ENCODE measurements around the gene ERO1A.
A peak's percentile ranks its signal among the peaks of the same experiment; 100 is the strongest.
"Not testable (repeated sequence)": the region's sequence is repeated elsewhere in the genome, so short reads cannot be mapped to it uniquely, and the experiment has no call there.

ERO1A gene, protein sequence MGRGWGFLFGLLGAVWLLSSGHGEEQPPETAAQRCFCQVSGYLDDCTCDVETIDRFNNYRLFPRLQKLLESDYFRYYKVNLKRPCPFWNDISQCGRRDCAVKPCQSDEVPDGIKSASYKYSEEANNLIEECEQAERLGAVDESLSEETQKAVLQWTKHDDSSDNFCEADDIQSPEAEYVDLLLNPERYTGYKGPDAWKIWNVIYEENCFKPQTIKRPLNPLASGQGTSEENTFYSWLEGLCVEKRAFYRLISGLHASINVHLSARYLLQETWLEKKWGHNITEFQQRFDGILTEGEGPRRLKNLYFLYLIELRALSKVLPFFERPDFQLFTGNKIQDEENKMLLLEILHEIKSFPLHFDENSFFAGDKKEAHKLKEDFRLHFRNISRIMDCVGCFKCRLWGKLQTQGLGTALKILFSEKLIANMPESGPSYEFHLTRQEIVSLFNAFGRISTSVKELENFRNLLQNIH

DNA sequence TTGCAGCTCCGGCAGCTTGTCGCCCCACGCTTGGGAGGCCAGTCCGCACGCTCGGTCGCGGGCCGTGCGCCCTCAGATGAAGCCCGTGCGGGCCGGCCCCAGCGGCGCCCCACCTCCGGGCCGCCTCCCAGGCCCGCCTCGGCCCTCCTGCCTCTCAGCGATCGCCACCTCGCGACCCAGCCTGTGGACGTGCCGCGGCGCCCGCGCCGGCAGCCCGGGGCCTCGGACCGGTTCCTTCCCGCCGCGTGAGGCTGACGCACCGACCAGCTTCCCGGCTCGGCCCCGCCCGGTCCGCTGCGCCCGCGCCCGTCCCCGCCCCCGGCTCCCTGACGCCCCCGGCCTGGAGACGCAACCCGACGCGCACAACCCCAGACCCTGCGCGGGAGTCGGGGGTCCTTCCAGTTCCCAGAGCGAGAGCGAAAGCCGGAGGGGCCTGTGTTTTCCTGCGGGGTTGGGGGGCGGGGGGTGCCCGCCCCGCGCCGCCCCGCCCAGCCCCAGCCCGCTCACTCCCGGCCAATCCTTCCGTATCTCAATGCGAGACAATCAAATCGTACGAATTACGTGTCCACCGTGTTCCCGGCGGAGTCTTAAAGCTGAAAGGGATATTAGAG, at the start of gene ERO1A:
Gene ERO1A (minus strand): TSS at position 78 of the 611 bp plus-strand sequence. CDS start 77 bp downstream, at position 1.
- peak; percentile 26 for DNase-seq

DNA sequence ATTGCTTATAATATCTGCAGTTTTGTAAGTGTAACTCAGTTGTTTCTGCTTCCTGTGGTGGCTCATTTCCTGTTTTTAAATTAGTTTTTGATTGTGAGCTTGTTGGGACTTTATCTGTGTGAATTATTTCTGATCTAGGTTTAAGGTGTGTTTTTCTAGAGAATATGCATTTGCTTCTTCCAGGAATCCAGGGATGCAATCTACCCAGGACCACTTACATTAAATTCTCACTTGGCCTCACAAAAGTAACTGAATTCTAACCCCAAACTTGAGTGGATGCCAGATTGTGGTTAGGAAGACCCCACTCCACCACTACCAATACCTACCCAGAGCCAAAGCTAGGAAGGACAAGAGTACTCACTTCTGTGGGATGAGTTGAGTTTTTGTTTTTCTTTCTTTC, 46.5 kb upstream of the ERO1A start:
- no peak for DNase-seq

DNA sequence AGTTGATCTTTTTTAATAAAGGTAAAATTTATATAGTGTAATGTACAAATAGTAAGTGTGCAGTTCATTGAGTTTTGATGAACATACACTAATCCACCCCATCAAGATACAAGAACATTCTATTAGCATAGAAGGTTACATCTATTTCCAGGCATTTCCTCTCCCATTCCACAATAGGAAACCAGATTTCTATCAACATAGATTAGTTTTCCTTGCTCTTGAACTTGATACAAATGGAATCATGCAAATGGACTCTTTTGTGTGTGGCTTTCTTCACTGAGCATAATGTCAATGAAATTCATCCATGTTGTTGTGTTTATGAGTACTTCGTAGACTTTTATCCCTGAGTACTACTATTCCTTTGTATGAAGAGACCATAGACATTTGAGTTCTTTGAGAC, 45.4 kb upstream of the ERO1A start:
- DNase-seq, result no peak

DNA sequence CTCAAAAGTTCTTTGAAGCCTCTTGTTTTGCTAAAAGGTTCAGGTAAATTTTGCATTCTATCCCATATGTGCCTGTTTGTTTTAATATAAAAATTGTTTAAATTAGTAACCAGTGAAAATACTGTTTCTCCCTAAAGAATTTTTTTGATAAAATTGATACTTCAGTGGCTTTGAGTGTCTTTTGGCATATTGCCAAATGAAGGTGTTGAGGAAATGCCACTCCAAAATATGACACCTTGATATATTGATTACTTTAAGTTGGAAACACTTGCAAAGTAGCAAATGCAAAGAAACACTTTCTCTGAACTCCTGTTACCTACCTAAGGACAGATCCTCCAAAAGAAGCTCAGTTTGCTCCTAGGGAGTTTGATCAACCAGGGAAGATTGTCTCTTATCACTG, 43.1 kb upstream of the ERO1A start:
- no peak for DNase-seq

DNA sequence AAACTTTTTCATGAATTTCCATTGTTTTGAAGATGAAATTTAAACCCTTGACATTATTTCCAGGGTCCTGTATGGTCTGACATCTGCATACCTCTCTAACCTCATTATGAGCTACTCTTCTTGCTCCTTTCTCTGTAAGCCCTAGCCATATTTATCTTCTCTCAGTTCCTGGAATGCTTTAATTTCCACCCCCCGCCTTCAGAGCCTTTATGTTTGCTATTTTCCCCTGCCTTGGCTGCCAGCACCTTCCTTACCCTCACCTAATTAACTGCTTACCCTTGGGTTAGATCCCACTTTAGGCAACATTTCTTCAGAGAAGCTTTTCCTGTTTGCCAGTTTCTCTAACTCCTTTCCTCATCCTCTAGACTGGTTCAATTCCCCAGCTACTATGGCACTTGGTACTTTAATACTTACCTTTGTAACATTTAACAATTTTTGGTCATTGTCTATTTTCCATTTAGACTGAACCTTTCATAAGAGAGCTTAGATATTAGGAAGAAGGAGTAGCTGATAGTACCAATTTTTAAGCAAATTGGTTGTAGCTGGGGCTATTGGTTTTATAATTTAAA, 40.6 kb upstream of the ERO1A start:
- DNase-seq, result no peak

DNA sequence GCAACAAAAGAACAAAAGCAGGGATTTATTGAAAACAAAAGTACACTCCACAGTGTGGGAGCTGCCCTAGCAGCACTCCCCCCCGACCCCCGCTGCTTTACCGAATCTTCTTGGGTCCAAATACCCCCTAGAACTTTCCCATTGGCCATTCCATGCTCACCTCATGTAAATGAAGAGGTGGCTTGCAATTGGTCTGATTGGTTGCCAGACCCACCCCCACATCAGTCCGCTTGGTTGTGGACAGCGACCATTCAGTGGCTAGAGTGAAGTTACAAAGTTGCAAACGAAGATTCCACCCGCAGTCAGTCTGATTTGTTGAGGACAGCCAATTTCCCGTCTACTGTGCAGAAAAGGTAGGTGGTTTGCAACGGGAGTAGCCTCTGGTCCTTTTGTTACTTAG, 38.5 kb upstream of the ERO1A start:
- no peak for DNase-seq

DNA sequence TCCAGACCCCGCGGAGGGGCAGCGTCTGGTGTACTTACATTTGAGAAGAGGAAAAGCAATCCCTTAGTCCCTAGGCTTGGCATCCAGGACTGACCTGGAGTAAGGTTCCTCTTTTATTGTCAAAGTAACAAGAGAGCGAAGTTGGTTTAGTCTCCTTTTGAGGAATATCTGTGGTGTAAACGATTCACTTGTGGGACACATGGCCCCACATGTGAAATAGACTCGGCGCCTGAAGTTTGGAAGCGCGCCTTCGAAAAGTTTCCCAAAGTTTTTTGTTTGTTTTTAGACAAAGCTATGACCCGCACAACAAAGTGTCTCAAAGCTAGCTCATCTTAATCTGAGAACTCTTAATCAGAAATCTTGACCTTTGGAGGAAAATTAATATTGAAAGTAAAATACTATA, 35.4 kb upstream of the ERO1A start:
- no peak for DNase-seq

DNA sequence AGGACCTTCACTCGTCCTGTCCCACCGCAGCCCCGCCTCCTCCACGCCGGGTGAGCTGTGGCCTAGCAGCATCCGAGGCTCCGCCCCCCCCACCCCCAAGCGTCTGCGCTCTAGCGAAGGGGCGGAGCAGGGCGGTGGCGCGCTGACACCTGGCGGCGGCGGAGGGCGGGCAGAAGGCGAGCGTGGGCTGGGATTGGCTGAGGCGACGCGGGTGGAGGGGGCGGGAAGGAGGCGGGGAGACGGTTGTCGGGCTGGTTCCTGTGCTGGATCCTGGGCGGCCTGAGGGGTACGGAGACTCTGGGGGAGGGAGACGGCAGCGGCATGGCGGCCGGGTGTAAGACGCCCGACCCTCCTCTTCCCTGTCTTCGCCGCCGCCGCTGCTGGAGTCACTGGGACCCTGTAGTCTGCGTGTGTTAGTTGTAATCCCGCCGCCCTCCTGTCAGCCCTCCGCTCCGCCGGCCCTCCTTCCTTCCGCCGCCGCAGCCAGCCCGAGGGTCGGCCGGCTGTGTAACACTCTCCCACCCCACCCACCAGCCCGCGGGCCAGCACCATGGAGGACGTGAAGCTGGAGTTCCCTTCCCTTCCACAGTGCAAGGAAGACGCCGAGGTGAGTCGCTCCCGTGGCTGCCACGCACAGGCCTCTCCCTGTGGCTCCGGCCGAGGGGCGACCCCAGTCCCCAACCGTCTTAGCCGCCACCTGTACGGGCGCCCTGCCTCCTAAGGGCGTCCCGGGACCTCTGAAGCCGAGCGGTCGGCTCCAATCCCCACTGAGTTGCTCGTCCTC, 34.8 kb upstream of the ERO1A start, which contains the start of gene STYX:
Gene STYX (plus strand): TSS at position 242 of the 784 bp plus-strand sequence. CDS start 309 bp downstream, at position 551.
- DNase-seq, result peak; percentile 67

DNA sequence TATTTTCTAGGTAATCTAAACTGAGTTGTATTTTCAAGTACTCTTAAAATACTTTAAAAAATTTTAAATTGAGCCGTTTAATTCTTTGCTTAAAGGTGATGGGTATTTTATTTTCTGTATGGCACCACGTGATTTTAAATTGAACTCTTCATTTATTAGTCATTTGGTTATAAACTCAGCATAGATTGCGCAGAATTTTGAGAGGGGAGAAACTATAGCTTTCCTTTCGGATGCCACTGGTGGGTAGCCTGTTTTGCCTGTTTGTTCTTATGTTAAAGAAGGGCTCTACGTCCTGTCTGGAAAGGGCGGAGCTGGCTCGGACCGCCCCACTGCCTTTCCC, 34.2 kb upstream of the ERO1A start:
- no peak for DNase-seq

DNA sequence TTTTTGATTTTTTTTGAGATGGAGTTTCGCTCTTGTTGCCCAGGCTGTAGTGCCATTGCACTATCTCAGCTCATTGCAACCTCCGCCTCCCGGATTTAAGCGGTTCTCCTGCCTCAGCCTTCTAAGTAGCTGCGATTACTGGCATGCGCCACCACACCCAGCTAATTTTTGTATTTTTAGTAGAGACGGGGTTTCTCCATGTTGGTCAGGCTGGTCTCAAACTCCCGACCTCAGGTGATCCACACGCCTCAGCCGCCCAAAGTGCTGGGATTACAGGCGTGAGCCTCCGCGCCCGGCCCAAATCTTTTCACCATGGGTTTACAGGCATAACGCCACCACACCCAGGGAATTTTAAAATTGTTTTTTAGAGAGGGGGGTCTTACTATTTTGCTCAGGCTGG, 33.7 kb upstream of the ERO1A start:
- not testable (repeated sequence) for DNase-seq

DNA sequence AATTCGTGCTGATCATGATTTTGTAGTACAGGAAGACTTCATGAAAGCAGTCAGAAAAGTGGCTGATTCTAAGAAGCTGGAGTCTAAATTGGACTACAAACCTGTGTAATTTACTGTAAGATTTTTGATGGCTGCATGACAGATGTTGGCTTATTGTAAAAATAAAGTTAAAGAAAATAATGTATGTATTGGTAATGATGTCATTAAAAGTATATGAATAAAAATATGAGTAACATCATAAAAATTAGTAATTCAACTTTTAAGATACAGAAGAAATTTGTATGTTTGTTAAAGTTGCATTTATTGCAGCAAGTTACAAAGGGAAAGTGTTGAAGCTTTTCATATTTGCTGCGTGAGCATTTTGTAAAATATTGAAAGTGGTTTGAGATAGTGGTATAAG, 32.2 kb upstream of the ERO1A start:
- DNase-seq, result not testable (repeated sequence)

DNA sequence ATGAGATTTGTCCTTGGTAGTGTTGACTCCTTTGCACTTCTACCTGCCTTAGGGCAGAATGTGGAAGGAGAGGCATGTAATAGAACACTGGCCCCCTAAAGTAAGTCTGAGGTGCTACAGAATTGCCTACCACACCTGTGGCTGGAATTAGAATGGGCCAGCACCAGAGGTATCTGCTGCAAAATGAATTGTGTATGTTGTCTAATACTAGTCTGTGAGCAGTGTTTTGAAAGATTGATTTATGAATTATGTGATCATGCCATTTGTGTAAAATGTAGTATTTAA, 28.9 kb upstream of the ERO1A start:
- DNase-seq, result no peak

DNA sequence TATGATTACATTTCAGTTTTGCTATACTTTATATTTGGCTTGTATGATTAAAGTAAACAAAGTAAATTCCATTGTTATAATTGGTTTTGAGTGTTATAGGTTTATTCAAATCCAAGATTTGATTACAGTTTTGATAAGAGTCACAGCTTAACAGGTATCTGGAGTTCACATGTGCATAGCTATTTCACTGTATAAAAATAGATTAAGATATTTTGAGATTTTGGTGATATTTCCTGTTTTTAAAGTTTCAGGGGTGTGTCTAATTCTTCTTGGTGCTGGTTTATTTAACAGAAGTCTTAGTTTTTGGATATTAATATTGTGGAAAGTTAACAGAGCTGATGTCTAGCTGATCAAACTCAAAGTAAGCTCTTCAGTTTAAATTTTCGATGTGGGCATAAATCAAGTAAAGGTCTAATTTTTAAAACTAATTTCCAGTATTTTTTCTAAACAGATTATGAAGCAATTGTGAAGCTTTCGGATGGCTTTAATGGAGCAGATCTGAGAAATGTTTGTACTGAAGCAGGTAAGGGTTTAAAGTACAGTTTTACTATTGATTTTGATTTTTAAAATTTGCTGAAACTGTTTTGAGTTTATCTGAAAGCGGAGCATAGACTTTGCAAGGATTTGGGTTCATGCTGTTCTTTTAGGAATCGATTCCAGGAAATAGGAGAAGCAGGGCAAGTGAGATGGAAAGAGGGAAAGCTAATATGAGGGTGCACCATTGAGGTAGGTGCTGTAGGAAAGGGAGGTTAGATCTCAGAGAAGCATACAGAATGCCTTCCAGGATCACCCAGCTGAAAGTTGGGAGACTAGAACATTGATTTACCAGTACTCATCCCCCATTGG, 28.4 kb upstream of the ERO1A start:
- no peak for DNase-seq

DNA sequence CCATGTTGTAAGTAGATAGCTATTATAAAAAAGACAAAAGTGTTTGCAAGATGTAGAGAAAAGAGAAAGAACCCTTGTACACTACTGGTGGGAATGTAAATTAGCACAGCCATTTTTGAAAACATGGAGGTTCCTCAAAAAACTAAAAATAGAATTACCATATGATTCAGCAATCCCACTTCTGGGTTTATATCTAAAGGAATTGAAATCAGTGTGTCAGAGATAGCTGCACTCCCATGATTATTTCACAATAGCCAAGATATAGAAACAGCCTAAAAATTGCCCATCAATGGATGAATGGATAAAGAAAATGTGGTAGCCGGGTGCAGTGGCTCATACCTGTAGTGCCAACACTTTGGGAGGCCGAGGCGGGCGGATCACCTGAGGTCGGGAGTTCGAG, 20.8 kb upstream of the ERO1A start:
- no peak for DNase-seq

DNA sequence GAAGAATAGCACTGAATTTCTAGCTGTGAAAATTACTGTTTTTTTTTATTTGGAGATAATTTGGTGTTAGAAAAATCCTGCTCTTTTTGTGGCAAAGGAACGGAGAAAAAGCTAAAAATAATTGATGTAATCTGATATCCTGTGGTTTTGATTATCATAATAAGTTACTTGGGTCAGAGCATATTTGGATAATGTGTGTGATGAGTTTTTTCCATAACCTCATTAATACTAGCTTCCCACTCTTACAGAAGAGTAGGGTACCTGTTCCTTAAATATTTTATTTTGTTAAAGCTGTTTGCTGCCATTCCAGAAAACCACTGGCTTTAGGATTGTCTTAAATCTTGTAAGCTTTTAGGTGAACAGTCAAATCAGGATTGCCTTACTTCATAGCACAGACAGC, 16.3 kb upstream of the ERO1A start:
- no peak for DNase-seq

DNA sequence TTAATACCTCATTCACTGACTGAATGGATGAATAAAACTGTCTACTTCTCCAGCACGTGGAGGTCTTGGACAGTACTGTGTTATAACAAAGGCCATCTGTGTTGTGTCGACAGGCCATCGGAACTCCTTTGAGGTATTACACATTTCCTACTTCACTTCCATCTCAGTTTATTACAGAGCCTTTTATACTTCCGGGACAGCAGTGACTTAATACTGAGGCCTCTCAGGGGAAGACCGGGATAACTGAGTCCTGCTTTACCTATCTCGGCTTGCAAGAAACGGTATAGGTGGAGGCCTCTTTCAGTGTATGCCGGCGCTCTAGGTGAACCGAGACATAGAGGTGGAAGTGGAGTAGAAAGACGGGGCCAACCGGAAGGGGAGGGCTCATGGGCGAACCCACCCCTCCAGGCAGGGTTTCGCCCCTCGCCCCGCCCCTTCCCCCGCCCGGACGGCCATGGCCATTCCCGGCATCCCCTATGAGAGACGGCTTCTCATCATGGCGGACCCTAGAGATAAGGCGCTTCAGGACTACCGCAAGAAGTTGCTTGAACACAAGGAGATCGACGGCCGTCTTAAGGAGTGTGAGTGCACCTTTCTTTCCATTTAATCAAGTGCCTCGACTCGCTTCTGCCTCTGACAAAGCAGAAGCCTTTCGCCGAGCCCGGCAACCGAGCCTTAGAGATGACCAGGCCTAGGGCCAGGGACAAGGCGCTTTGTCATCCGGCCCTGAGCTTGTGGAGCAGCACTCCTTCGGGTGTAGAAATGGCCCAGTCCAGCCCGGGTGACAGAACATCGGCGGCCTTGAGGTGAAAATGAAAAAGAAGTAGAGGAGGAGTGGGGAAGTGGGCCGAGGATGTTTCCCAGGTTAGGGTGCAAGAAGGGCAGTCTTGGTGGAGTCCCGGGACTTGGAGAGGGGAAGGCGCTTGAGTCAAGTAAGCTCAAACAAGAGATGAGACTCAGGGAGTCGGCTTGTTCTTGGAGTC, 11.7 kb upstream of the ERO1A start, which contains the start of gene PSMC6:
Gene PSMC6 (plus strand): TSS at position 477 of the 983 bp plus-strand sequence. CDS start 20 bp downstream, at position 497.
- DNase-seq, result peak; percentile 67

DNA sequence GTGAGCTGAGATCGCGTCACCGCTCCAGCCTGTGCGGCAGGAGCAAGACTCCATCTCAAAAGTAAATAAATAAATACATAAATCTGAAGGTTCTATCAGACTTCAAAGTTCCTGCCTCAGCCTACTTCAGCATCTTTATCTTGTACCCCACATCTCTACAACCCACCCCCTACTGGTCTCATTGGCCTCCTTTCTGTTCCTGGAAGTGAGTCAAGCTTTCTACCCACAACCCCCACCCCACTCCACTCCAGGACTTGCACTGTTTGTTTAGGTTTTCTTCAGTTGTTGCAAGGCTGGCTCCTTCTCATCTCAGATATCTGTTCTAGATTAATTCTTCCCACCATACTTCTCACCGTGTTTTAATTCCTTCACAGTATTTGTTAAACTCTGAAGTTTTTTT, 10.9 kb upstream of the ERO1A start:
- no peak for DNase-seq

DNA sequence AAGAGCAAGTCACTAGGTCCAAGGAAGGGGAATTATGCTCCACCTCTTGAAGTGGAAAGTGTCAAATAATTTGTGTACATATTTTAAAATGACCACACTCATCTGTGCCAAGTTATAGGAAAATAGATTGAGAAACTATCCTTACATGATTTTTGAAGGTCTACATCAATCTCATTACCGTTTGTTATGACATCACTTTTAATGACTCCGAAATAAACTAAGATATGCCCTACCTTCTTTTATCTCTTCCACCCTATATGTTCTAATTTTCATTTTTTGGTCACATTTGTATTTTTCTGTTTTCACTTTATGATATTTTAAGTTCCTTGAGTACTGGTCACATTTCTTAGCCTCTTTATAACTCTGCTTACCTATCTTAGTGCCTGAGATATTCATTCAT, 8.3 kb upstream of the ERO1A start:
- DNase-seq, result no peak

DNA sequence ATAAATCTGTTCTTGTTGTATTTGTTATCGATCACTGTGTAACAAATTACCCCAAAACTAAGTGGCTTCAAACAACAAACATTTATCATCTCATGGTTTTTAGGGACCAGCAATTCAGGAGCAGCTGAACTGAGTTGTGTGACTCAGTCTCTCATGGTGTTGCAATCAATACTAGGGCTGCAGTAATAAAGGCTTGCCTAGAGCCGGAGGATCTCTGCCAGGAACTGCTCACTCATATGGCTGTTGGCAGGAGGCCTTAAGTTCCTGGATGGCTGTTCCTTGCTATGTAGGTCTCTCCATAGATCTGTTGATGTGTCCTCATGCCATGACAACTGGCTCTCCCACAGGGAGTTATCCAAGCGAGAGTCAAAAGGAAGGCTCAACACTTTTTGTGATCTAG, 7.9 kb upstream of the ERO1A start:
- DNase-seq, result no peak

DNA sequence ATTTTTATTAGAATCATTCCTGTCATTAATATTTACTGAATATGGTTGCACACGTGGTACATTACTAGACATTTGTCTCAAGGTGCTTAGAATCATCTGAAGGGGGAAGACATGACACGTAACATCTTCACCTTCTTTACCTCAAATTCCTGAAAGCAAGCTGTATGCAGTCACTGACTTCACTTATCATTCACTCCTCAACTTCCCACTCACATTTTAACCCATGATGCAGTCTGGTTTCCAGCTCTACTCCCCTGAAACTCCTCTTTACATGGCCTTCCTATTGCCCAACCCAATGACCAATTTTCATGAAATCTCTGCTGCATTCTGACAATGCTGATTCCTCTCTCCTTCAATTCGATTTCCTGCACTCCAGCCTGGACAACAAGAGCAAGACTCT, 5.9 kb upstream of the ERO1A start:
- no peak for DNase-seq

DNA sequence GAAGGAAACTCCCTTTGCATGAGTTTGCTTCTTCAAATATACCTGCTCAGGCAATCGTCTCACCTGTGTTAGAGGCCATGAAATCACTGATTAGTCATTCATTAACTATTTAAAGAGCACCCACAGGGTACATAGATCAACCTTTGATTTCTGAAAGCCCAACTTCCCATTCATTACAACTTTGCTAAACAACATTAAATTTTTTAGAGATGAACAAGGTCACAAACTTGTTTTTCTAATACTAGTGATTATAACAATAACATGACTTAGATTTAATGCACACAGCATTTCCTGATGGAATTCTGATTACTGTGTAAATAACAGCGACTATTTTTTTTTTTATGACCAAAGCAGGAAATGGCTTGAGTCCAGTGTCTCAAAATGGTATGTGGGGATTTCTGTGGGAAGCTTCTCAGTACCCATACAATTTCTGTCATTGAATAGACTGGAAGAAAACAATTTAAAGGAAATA, 5.4 kb upstream of the ERO1A start:
- DNase-seq, result no peak

All from NCI-H2081 treated with DMSO at 0.1 percent for 48 hours (cell line).